HG03196 (cell line): ENCODE measurements around the gene NRG4.
"Not testable (repeated sequence)": the region's sequence is repeated elsewhere in the genome, so short reads cannot be mapped to it uniquely, and the experiment has no call there.

ENCODE experiments used
- ATAC-seq: cut with Tn5 transposase; IDR thresholded peaks from one replicate; pipeline ENCODE4 v1.9.1; 2021; ENCODE audit not compliant: unreplicated experiment

NRG4 gene, protein sequence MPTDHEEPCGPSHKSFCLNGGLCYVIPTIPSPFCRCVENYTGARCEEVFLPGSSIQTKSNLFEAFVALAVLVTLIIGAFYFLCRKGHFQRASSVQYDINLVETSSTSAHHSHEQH

DNA sequence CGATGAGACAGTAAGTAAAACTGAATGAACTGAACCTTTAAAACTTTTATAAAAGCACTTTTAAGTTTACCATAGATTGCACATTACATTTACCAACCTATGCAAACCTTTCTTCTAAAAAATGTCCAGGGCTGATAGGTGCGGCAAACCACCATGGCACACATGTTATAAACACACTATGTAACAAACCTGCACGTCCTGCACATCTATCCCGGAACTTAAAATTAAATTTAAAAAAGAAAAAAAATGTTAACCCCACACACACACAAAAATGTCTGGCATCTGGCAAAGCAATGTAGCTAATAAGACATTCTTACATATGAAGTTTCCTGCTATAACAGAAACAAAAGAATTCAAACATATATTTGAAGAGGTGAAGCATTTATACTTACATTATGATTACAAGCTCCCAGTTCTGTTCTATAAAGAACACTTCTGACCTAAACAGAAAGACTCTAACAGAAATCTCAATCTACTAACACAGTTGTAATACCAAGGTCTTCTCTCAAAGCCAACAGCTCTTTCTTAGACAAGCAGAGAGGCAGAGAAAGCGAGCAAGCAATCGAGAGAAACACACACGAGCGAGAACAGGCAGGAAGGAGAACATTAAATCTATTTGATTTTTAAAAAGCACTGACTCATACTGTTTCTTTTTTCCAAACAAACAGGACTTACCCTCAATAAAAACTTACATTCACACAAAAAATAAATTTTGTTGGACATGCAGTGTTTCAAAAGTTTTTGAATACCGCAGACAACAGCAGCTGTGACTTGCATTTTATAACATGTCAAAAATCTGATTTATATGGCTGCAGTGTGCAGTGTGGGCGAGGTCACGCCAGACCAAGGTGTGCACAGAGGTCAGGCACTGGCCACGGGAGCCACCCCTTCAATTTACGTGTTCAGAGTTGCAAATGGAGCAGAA, at the start of gene NRG4:
Gene NRG4, minus strand, starts transcription at position 798 of the 925 bp plus-strand sequence. CDS start 1,194 bp downstream, outside the sequence.
- no peak for ATAC-seq

DNA sequence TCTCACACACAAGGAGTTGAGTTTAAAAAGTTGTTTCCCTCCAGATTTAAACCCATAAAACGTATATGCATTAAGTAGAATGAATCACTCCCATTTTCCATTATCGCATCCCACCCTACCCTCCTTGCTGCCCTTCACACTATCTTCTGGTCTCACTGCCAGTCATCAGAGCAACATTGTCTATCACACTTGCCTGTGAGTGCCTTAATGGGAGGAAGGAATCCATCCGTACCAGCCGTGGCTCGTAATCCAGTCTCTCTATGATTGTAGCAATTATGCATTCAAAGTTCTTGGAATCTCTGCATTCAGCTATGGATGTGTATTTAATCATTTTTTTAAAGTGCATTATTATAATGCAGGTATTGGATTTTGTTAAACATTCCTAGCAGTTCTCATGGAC, 49.5 kb upstream of the NRG4 start:
- no peak for ATAC-seq

DNA sequence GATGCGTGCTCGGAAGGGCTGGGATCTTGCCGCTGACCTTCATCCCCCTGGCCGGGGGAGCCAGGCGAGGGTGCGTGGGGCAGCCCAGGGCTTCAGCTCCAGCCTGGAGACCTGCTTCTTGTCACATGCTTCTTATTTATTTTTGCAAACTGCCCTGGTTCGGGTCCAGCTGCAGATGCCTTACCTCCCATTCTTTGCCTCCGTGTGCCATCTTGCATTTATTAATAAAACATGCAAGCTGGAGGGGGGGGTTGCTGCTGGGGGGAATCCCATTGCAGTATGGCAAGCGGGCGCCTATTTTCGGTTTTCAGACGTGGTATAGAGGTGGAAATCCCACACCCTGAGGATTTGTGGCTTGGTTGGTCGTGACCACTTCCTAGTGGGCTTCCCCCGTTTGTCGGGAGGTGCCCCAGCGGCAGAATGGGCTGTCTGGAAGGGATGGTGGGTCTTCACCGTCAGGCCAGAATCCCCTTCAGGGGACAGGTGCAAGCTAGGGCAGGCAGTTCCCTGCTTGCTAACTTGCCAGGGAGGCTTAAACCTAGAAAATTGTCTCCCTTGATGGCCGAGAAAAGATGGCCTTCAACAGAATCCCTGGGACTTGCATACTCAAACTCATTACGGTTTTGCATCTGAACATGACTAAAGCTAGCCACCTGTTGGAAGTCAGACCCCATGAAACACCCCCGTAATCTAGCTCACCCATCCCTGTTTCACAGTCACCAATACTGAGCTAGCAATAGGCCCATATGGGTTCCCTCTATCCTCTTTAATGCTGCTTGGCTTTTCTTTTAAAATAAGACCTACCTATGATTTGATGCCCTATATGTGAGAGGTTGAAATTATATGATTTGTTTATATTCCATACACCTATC, 48.1 kb upstream of the NRG4 start:
- no peak for ATAC-seq

DNA sequence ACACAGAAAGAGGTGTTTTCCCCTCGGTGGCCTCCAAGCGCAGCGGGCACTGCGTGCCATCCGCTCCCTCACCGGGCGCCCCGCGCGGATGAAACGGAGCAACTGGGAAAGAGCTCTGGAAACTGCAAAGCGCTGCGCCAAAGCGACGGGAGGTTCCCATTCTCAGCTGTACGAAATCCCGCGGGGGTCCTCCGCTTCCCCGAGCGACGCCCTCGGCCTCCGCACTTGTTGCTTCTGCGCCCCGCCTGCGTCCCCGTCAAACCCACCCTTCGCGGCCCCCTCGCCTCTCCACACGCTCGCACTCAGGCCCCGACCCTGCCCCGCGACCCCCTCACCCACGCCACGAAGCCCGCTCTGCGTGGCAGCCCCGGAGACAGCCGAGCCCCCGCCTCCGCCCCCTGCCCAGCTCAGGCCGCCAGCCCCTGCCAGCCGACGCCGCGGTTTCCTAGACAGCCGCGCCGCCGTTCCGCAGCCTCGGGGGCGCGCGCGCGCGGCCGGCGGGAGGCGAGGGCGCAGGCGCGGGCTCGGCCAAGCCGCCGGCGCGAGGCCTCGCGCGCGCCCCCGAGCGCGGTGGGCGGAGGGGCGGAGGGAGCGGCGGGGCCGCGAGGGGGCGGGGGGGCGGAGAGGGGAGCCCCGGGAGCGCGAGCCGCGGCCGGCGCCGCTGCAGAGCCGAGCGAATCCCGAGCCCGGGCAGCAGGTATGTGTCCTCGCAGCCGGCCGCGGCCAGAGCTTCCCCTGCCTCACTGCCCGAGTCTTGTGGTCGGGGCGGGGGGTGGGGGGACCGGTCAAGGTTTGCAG, 47.3 kb upstream of the NRG4 start, which contains the start of gene TMEM266:
Gene TMEM266, plus strand, starts transcription at position 666 of the 798 bp plus-strand sequence. CDS start 74,279 bp downstream, outside the sequence.
- ATAC-seq = no peak

DNA sequence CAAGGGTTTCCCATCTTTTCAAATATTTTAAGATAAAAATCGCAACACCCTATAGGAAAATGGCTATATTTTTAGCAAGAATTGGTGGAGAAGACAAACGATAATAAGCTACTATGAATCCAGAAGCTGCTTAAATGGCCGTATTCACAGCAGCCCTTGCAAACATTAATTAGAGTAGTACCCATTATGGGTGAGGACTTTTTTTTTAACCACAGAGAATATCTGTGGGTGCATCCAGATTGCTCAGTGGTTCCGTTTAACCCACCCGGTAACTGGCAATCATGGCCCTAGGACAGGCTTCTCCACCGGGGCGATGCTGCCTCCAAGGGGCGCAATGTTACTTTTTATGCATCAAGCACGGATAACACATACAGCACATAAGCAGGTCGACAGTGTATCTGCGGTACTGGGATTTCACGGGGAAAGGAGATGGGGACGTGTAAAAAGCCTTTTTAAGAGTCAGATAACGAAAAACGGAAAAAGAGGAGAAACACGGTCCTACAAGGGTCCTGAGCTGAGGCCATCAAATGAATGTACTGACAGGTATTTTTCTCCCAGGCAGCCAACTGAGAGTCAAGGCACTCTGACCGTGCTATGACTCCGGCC, 46.6 kb upstream of the NRG4 start:
- no peak for ATAC-seq

DNA sequence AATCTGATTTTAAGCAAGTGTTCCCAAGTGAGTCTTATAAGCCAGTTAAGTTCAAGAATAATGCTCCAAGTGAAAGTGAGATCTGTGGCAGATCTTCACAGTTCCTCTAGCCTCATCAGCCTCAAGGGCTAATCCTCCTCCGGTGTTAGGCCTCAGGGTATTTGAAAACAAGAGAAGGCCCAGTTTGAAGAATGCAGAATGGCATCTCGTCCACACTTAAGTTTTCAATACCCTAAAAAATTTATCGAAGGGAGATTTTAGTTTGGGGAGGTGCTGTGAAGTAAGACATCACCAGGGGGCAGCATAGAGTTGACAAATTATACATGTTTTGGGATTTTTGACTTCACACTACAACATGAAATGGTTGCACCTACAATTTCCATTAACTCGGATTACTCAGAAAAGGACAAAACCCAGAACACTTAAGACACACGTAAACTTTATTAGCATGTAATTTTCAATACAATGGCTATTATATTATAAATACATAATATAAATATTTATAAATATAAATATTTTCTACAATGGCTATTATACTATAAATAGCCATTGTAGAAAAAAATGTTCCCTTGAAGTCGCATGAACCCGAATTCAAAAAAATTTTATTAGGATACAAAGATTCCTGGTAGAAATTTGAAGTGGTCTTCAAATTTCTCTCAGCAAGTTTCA, 45.2 kb upstream of the NRG4 start:
- peak; percentile 13 for ATAC-seq

DNA sequence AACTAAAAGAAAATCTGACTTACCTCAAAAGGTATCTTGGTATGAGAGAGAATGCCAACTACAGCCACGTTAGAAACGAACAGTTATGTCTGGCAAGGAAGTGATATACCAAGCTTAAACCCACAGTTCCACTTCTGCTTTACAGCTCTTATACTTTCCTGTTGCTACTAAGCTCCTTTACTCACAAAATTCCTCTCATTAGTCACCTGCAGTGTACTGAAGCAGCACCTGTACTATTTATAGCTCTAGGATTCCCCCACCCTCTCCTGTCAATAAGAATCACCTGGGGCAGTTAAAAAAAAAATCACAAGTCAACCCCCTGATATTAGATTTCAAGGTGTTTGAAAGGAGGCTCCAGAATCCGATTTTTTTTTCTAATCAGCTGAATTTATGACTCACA, 44.7 kb upstream of the NRG4 start:
- ATAC-seq = peak; percentile 68

DNA sequence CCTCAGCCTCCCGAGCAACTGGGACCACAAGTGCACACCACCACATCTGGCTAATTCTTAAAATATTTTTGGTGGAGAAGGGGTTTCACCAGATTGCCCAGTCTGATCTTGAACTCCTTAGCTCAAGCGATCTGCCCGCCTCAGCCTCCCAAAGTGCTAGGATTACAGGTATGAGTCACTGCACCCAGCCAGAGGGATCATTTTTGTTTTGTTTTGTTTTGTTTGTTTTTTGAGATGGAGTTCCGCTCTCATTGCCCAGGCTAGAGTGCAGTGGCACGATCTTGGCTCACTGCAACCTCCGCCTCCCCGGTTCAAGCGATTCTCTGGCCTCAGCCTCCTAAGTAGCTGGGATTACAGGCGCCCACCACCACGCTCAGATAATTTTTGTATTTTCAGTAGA, 42.0 kb upstream of the NRG4 start:
- not testable (repeated sequence) for ATAC-seq

DNA sequence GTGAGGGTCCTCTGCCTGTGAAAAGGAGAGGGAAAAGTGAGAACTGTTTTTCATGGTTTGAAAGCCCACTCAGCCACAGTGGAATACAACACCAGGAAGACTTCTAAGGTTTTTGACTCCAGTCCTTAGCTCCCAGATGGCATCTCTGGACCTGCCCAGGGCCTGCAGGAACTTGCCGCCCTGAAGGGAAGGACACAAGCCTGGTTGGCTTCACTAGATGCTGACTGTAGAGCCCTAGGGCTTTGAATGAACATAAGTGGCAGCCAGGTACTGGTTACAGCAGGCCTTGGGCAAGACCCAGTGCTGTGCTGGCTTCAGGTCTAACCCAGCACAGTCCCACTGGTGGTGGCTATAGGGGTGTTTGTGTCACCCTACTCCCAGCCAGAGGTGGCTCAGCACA, 26.3 kb upstream of the NRG4 start:
- ATAC-seq = no peak

DNA sequence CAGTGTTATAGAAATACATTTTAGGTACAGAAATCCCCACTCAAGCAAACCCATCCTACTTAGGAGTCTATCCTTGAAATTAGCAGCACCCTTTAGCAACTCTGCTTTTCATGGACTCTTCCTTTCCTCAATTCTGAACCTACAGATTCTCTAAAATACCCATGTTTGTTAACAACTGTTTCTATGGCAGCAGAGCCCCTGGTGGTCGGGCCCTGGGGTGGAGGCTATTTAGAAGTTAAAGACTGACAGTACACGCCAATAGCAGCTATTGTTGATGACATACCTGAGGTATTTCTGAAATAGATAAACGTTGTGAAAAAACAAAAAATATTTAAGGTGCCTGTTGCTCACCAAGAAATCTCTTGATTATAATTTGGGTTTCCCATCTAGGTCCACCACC, 23.4 kb upstream of the NRG4 start:
- ATAC-seq = no peak

DNA sequence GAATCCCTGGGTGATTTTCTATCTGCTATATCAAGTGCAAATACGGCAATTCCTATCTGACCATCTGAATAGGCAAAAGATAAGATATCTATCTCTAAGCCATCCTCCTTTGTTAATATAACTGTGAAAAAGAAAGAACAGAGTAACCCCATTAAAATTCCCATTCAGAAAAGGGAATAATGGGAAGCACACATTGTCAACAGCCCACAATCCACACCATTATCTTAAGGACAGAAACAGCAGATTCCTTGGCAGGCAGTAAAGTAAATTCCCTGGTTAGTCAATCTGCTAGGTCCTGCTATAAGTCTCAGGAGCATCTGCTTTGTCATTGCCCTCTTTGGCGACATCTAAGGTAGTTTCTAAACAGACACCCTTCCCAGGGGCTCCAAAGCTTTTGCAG, 21.9 kb upstream of the NRG4 start:
- no peak for ATAC-seq

DNA sequence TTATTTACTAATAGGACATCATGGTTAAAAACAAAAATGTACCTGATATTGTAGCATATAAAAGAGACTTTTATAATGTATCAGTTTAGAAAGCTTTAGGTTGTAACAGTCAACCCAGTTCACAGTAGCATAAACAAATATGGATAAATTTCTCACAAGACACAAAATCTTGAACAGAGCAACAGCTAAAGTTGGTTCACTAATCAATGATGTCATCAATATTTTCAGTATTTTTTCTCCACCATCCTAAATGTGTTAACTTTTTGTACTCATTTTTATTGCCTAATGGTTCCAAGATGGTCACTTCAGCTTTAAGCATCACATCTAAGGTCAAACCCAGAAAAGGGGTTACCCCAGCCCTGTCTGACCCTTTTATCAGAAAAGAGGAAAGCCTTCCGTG, 21.2 kb upstream of the NRG4 start:
- no peak for ATAC-seq

DNA sequence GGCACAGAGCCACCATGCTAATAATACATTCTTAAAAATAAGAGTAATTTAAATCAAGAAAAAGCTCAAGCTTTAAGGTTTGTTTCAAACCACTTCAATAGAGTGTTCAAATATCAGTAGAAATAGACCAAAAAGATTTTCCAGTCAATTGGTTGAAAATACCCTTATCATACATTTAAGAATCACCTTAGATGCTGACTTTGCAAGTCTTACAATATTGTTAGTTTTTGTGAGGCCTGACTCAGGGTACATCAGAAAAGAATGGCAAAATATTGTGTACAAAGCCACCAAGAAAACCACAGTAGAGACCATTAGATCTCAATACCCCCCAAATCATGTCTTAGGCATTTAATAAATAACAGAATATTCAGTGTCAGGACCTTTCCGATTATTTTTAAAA, 19.8 kb upstream of the NRG4 start:
- ATAC-seq = no peak

DNA sequence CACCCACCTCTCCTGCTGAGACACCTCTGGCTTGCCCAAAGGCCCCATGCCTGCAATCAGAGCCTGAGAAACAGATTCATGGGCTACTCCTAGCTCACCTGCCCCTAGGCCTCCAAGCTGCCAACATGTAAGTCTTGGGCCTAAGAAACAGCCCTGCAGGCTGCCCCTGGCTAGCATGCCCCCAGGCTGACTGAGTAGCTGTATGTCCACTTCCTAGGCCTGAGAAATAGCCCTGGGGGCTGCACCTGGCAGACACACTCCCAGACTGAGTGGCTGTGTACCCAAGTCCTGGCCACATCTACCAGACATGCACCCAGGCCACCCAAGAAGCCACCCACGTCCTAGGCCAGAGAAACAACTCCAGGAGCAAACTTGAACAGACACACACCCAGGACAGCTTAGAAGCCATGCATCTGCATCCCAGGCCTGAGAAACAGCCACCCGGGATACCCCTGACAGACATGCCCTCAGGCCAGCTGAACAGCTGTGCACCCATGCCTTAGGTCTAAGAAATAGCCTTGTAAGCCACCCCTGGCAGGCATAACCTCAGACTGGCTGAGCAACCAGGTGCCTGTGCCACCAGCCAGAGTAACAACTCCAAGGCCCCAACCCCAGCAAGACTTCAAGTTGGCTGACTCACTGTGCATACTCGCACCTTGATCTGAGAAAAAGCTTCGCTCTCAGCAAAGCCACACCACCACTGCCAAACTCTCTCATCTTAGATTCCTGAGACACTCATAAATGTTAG, 12.0 kb upstream of the NRG4 start:
- no peak for ATAC-seq

DNA sequence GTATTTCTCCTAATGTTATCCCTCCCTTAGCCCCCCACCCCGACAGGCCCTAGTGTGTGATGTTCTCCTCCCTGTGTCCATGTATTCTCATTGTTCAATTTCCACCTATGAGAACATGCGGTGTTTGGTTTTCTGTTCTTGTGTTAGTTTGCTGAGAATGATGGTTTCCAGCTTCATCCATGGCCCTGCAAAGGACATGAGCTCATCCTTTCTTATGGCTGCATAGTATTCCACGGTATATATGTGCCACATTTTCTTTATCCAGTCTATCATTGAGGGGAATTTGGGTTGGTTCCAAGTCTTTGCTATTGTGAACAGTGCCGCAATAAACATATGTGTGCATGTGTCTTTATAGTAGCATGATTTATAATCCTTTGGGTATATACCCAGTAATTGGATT, 1.2 kb upstream of the NRG4 start:
- ATAC-seq = not testable (repeated sequence)

DNA sequence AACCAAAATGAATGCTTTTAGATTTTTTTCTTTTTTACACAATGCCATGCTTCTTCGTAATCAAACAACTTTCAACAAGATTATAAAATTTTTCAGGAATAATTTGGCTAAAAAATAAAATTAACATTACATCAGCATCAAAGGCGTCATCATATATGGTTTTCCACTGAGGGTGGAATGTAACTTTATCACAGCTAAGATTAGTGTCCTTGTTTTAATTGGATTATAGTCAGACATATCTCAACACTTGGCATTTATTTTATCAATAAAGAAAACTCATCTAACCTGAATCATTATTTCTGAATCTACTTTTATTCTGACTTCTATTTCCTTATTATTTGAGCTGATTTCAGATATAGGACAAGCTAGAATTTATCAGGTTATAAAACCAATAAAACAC, 1.6 kb downstream of the NRG4 start:
- ATAC-seq = no peak

DNA sequence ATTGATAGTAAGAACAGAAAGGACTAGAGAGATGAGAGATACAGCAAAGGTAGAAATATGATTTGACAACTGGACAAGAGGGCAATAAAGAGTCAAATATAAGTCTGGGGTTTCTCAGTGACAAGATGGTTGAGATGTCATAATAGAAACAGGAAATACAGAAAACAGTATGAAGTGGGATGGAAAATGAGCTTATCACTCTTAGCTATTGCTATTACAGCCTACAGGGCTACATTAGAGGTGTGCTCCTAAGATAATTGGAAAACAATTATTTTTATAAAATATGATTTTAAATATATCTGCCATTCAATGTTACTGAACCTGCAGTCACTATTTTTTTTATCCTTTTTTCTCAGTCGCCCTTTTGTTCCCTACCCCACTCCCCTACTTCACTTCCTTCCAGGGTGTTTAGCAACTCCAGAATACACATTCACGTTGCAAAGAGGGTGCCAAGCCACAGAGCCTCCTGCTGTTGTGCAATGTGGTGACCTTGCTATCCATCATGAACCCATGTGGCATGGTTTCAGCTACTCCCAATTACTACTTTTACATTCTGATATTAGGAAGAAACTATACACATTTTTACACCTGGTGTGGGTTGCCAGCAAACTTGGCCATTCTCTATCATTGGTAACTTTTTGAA, 6.0 kb downstream of the NRG4 start:
- ATAC-seq = no peak

DNA sequence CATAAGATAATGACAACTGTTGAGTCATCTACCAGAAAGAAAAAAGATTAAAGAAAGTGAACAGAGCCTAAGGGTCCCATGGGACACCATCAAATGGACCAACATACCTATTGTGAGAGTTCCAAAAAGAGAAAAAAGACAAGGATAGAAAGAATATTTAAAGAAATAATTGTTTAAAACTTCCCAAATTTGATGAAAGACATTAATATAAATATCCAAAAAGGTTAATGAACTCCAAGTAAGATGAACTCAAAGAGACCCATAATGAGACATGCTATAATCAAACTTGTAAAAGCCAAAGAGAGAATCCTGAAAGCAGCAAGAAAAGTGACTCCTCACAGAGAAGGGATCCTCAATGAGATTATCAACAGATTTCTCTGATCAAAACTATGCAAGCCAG, 8.9 kb downstream of the NRG4 start:
- ATAC-seq = no peak

DNA sequence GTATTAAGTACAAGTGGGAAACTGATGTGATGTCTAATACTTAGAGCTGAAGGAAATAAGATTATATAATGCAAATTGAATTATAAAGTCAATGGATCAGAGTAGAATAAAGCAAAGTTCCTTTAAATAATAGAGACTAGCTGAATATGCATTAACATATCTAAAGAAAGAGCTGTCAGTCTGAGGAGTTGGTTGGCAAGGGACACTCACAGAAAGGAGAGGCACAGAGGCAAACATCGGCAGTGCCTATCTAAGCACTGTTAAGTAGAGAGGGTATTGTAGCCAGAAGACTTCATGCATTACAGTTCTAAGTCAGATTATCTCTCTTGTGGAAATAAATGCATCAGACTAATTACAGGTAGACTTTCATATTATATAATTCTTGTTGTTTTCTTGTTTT, 16.6 kb downstream of the NRG4 start:
- ATAC-seq = no peak
